Mesendoderm (in vitro differentiated cells): Measurements from ENCODE around the gene SLC25A10.
"Not testable (repeated sequence)": the region's sequence is repeated elsewhere in the genome, so short reads cannot be mapped to it uniquely, and the experiment has no call there.

Experiments used
- DNase-seq: peaks from one replicate; pipeline ENCODE4 v3.0.0; 2013
- H2AK5ac ChIP-seq: 2 replicates; pipeline ENCODE4 v1.6.1; 2013; ENCODE audit warnings: low read length, inconsistent platforms
- H2BK120ac ChIP-seq: 2 replicates; pipeline ENCODE4 v1.6.1; 2013; ENCODE audit warnings: low read depth, mild to moderate bottlenecking, low read length, moderate library complexity, mixed read lengths
- H2BK15ac ChIP-seq: replicated peaks from 2 replicates; pipeline ENCODE4 v1.6.1; 2013; ENCODE audit warnings: low read depth, mild to moderate bottlenecking, moderate library complexity
- H2BK5ac ChIP-seq: 2 replicates; pipeline ENCODE4 v1.6.1; 2013; ENCODE audit warnings: low read length, inconsistent platforms
- H3K18ac ChIP-seq: 2 replicates; pipeline ENCODE4 v1.6.1; 2013; ENCODE audit warnings: mild to moderate bottlenecking, low read length, mixed read lengths
- H3K23ac ChIP-seq: one replicate; pipeline ENCODE4 v1.6.1; 2013; ENCODE audit warnings: low read length
- H3K27ac ChIP-seq: 2 replicates; pipeline ENCODE4 v1.5.1; 2013; ENCODE audit warnings: low read depth, mild to moderate bottlenecking, inconsistent platforms, low read length, moderate library complexity
- H3K27me3 ChIP-seq: 2 replicates; pipeline ENCODE4 v1.6.1; 2013; ENCODE audit warnings: low read length, control low read depth, mild to moderate bottlenecking, inconsistent platforms; ENCODE audit not compliant: insufficient read depth, poor library complexity
- H3K36me3 ChIP-seq: 2 replicates; pipeline ENCODE4 v1.6.1; 2013; ENCODE audit warnings: low read length, inconsistent platforms; ENCODE audit not compliant: control insufficient read depth, insufficient read depth
- H3K4ac ChIP-seq: one replicate; pipeline ENCODE4 v1.6.1; 2013; ENCODE audit warnings: low read depth, mild to moderate bottlenecking, low read length, moderate library complexity
- H3K4me1 ChIP-seq: 2 replicates; pipeline ENCODE4 v1.6.1; 2013; ENCODE audit warnings: low read depth, low read length, inconsistent platforms; ENCODE audit not compliant: control insufficient read depth
- H3K4me2 ChIP-seq: 2 replicates; pipeline ENCODE4 v1.6.1; 2013; ENCODE audit warnings: low read length
- H3K4me3 ChIP-seq: 2 replicates; pipeline ENCODE4 v1.5.1; 2013; ENCODE audit warnings: mild to moderate bottlenecking, low read length
- H3K56ac ChIP-seq: one replicate; pipeline ENCODE4 v1.6.1; 2013; ENCODE audit warnings: low read length
- H3K79me1 ChIP-seq: 2 replicates; pipeline ENCODE4 v1.6.1; 2013; ENCODE audit warnings: low read length, inconsistent platforms
- H3K79me2 ChIP-seq: 2 replicates; pipeline ENCODE4 v1.6.1; 2013; ENCODE audit warnings: mild to moderate bottlenecking, low read length; ENCODE audit not compliant: control insufficient read depth, insufficient read depth
- H3K9ac ChIP-seq: 2 replicates; pipeline ENCODE4 v1.6.1; 2013; ENCODE audit warnings: low read length, inconsistent platforms
- H4K5ac ChIP-seq: one replicate; pipeline ENCODE4 v1.6.1; 2013; ENCODE audit warnings: low read length
- H4K8ac ChIP-seq: one replicate; pipeline ENCODE4 v1.6.1; 2013; ENCODE audit warnings: low read depth, mild to moderate bottlenecking, control low read depth, low read length, moderate library complexity
- WGBS: extraction: QIAGEN DNeasy Blood & Tissue Kit; methylation state at CpG from one replicate; pipeline ENCODE4 v1.1.7; 2013; ENCODE audit warnings: low lambda C conversion rate, missing lambda C conversion rate; ENCODE audit not compliant: insufficient coverage; ENCODE audit errors: extremely low coverage; 5-methylcytosine and 5-hydroxymethylcytosine counted together

The SLC25A10 gene

GRCh38 chr17:81737947-81738800 lies 26.1 kb downstream of the SLC25A10 start:
- Histone ChIP-seq H3K79me1 (no peaks in the 10 kb centered on the region), H2BK5ac (no peak overlapping the region), H3K79me2 (no peaks in the 10 kb centered on the region), H2BK15ac (no peak overlapping the region), H3K4ac (no peak overlapping the region), H2BK120ac (no peak overlapping the region), H2AK5ac (no peak overlapping the region), H3K9ac (no peak overlapping the region), H3K4me2 (no peak overlapping the region), H3K56ac (no peak overlapping the region), H4K8ac (no peak overlapping the region), H3K4me1 (no peaks in the 10 kb centered on the region), H3K4me3 (no peak overlapping the region), H3K36me3 (no peaks in the 10 kb centered on the region), H3K27me3 (no peaks in the 10 kb centered on the region), H3K18ac (no peak overlapping the region), H4K5ac (no peak overlapping the region), H3K23ac (no peak overlapping the region), H3K27ac (no peak overlapping the region)
- DNase-seq = no peak
- WGBS = no CpG with 5 or more reads among the region's 31 CpGs

GRCh38 chr17:81738801-81739393 lies 26.8 kb downstream of the SLC25A10 start:
- Histone ChIP-seq H3K9ac (no peak overlapping the region), H3K56ac (no peak overlapping the region)

GRCh38 chr17:81739593-81739992 lies 27.5 kb downstream of the SLC25A10 start:
- H3K36me3 ChIP-seq, H2AK5ac ChIP-seq, H3K23ac ChIP-seq, H3K4me1 ChIP-seq, H3K4me2 ChIP-seq, H3K79me2 ChIP-seq, H2BK120ac ChIP-seq, H3K4me3 ChIP-seq, H3K79me1 ChIP-seq, H3K27ac ChIP-seq, H2BK5ac ChIP-seq, H3K4ac ChIP-seq, H2BK15ac ChIP-seq, H3K9ac ChIP-seq, H3K56ac ChIP-seq, H3K27me3 ChIP-seq, H4K5ac ChIP-seq, DNase-seq, H4K8ac ChIP-seq, H3K18ac ChIP-seq: not testable (repeated sequence)
- WGBS = no CpG with 5 or more reads among the region's 8 CpGs

More at GRCh38 chr17:81738801-81739393, 26.8 kb downstream of the SLC25A10 start:
- no peak overlapping the region for H3K27ac ChIP-seq
- no peak overlapping the region for H3K23ac ChIP-seq
- H2BK5ac ChIP-seq = no peak overlapping the region
- no peak overlapping the region for H3K4me3 ChIP-seq
- no peak overlapping the region for H4K5ac ChIP-seq
- H2BK120ac ChIP-seq = no peak overlapping the region
- no peaks in the 10 kb centered on the region for H3K79me2 ChIP-seq
- no peak for DNase-seq
- H3K4me2 ChIP-seq = no peak overlapping the region
- no peak overlapping the region for H2AK5ac ChIP-seq
- H3K79me1 ChIP-seq = no peaks in the 10 kb centered on the region
- H3K4me1 ChIP-seq = no peaks in the 10 kb centered on the region
- H3K36me3 ChIP-seq = no peaks in the 10 kb centered on the region
- no peak overlapping the region for H3K18ac ChIP-seq
- no peak overlapping the region for H4K8ac ChIP-seq
- no peak overlapping the region for H3K4ac ChIP-seq
- no peak overlapping the region for H2BK15ac ChIP-seq
- WGBS = no CpG with 5 or more reads among the region's 27 CpGs
- H3K27me3 ChIP-seq = no peaks in the 10 kb centered on the region

GRCh38 chr17:81740395-81740961 lies 28.4 kb downstream of the SLC25A10 start:
- Histone ChIP-seq H3K18ac (no peak overlapping the region), H3K4ac (no peak overlapping the region), H3K4me1 (no peaks in the 10 kb centered on the region), H3K4me2 (no peak overlapping the region), H2AK5ac (no peak overlapping the region), H3K79me2 (no peaks in the 10 kb centered on the region), H4K8ac (no peak overlapping the region), H3K27me3 (no peaks in the 10 kb centered on the region), H3K4me3 (no peak overlapping the region), H2BK15ac (no peak overlapping the region), H3K56ac (no peak overlapping the region), H2BK120ac (no peak overlapping the region), H3K27ac (no peak overlapping the region), H4K5ac (no peak overlapping the region), H3K9ac (no peak overlapping the region), H3K36me3 (no peaks in the 10 kb centered on the region), H2BK5ac (no peak overlapping the region), H3K79me1 (no peaks in the 10 kb centered on the region), H3K23ac (no peak overlapping the region)
- WGBS = no CpG with 5 or more reads among the region's 28 CpGs
- no peak for DNase-seq

GRCh38 chr17:81741049-81741593 lies 29.0 kb downstream of the SLC25A10 start:
- H2AK5ac ChIP-seq = no peak overlapping the region
- H3K27me3 ChIP-seq = no peaks in the 10 kb centered on the region
- no CpG with 5 or more reads among the region's 22 CpGs for WGBS

More at GRCh38 chr17:81741049-81741593, 29.0 kb downstream of the SLC25A10 start:
- H3K4me1 ChIP-seq = no peaks in the 10 kb centered on the region
- H2BK15ac ChIP-seq = no peak overlapping the region
- H3K79me1 ChIP-seq = no peaks in the 10 kb centered on the region
- no peak overlapping the region for H3K56ac ChIP-seq
- no peaks in the 10 kb centered on the region for H3K36me3 ChIP-seq
- no peak for DNase-seq
- H3K18ac ChIP-seq = no peak overlapping the region
- H4K8ac ChIP-seq = no peak overlapping the region
- no peak overlapping the region for H2BK120ac ChIP-seq
- no peak overlapping the region for H3K27ac ChIP-seq
- no peak overlapping the region for H3K23ac ChIP-seq
- no peaks in the 10 kb centered on the region for H3K79me2 ChIP-seq
- no peak overlapping the region for H2BK5ac ChIP-seq
- H3K4me3 ChIP-seq = no peak overlapping the region
- no peak overlapping the region for H3K9ac ChIP-seq
- H3K4me2 ChIP-seq = no peak overlapping the region
- no peak overlapping the region for H4K5ac ChIP-seq
- H3K4ac ChIP-seq = no peak overlapping the region
